OCI-LY3 (cell line): Measurements from ENCODE around the gene IP6K1.
A peak's percentile ranks its signal among the peaks of the same experiment; 100 is the strongest.

Experiments
- H2AFZ ChIP-seq: fragments of 200-600, 300-600 bp; shearing (Covaris generic); 2 replicates; pipeline ENCODE4 v1.6.0; 2014; ENCODE audit warnings: antibody characterized with exemption, low read depth, low read length
- H3K27ac ChIP-seq: fragments of 200-600, 300-600 bp; sonication (generic); 2 replicates; pipeline ENCODE4 v1.5.1; 2014; ENCODE audit warnings: mild to moderate bottlenecking, low read length, moderate library complexity, mixed read lengths
- H3K27me3 ChIP-seq: fragments of 200-600, 300-600 bp; sonication (generic); 2 replicates; pipeline ENCODE4 v1.6.1; 2014; ENCODE audit warnings: low read depth, low read length, mixed read lengths
- H3K36me3 ChIP-seq: fragments of 200-600, 300-600 bp; sonication (generic); replicated peaks from 2 replicates; pipeline ENCODE3; 2014; ENCODE audit warnings: low read depth, low read length, mixed read lengths
- H3K4me1 ChIP-seq: fragments of 300-600, 200-600 bp; sonication (generic); 2 replicates; pipeline ENCODE4 v1.6.1; 2014; ENCODE audit warnings: low read length, mixed read lengths
- H3K4me2 ChIP-seq: fragments of 200-600, 300-600 bp; sonication (generic); 2 replicates; pipeline ENCODE4 v1.6.1; 2014; ENCODE audit warnings: low read length, mixed read lengths
- H3K4me3 ChIP-seq: fragments of 300-600, 200-600 bp; sonication (generic); 2 replicates; pipeline ENCODE4 v1.5.1; 2014; ENCODE audit warnings: antibody characterized with exemption, mild to moderate bottlenecking, low read length, moderate library complexity
- H3K79me2 ChIP-seq: fragments of 300-600, 200-600 bp; shearing (Covaris generic); 2 replicates; pipeline ENCODE4 v1.6.1; 2014; ENCODE audit warnings: mild to moderate bottlenecking, low read length, mixed read lengths
- H3K9ac ChIP-seq: fragments of 300-600, 200-600 bp; shearing (Covaris generic); 2 replicates; pipeline ENCODE4 v1.6.0; 2014; ENCODE audit warnings: mild to moderate bottlenecking, low read length, moderate library complexity
- H3K9me3 ChIP-seq: fragments of 200-600, 300-600 bp; shearing (Covaris generic); 2 replicates; pipeline ENCODE4 v1.6.1; 2014; ENCODE audit warnings: low read length, mixed read lengths; ENCODE audit not compliant: insufficient read depth
- H4K20me1 ChIP-seq: fragments of 200-600, 300-600 bp; sonication (generic); 2 replicates; pipeline ENCODE4 v1.6.1; 2016; ENCODE audit warnings: low read length, mixed read lengths; ENCODE audit not compliant: insufficient read depth
- CTCF ChIP-seq: fragments of 200-600, 300-600 bp; sonication (generic); IDR thresholded peaks from 2 replicates; pipeline ENCODE4 v1.5.1; 2014; ENCODE audit warnings: antibody characterized with exemption, low read length, low read depth
- EZH2phosphoT487 ChIP-seq: fragments of 200-600 bp; shearing (Covaris generic); IDR thresholded peaks from 2 replicates; pipeline ENCODE4 v1.6.1; 2018; ENCODE audit warnings: antibody characterized with exemption, mixed run types, low read depth

IP6K1 gene

GRCh38 chr3:49803465-49804140, 17.3 kb upstream of the IP6K1 start:
- Histone ChIP-seq H3K79me2 (no peaks in the 10 kb centered on the region), H3K9me3 (no peaks in the 10 kb centered on the region), H4K20me1 (no peaks in the 10 kb centered on the region), H3K36me3 (no peaks in the 10 kb centered on the region), H3K4me1 (peaks cover 16% of the 10 kb centered on the region), H3K27ac (no peak overlapping the region), H3K4me3 (peak overlapping the region; percentile 90), H3K9ac (peak overlapping the region; percentile 72), H3K4me2 (peak overlapping the region; percentile 100), H3K27me3 (peaks cover 20% of the 10 kb centered on the region), H2AFZ (peak overlapping the region; percentile 49)
- no peak for TF ChIP-seq EZH2phosphoT487
- no peak; the same call in 1 of the 2 replicates for TF ChIP-seq CTCF

- Histone ChIP-seq H3K27ac (no peak within 1 kb of the TSS), H3K79me2 (no peaks in the 10 kb centered on the region)
Measured at GRCh38 chr3:49802719-49803464, 16.6 kb upstream of the IP6K1 start, which contains the start of gene INKA1. TSS of gene INKA1 (plus strand) at chr3:49803261. CDS start at chr3:49803393, 132 bp downstream.

GRCh38 chr3:49801160-49801559, 14.8 kb upstream of the IP6K1 start:
- Histone ChIP-seq H4K20me1 (no peaks in the 10 kb centered on the region), H3K9ac (no peak overlapping the region), H3K27ac (no peak overlapping the region), H3K79me2 (no peaks in the 10 kb centered on the region), H3K4me3 (no peak overlapping the region), H3K27me3 (peaks cover 20% of the 10 kb centered on the region), H3K4me1 (peaks cover 16% of the 10 kb centered on the region), H3K36me3 (no peaks in the 10 kb centered on the region), H3K9me3 (no peaks in the 10 kb centered on the region), H3K4me2 (no peak overlapping the region), H2AFZ (no peak overlapping the region)
- TF ChIP-seq EZH2phosphoT487 = no peak
- TF ChIP-seq CTCF = no peak

More at GRCh38 chr3:49802719-49803464, 16.6 kb upstream of the IP6K1 start, which contains the start of gene INKA1:
- H4K20me1 ChIP-seq = no peaks in the 10 kb centered on the region
- peak within 1 kb of the TSS; percentile 90 for H3K4me3 ChIP-seq
- peak within 1 kb of the TSS; percentile 72 for H3K9ac ChIP-seq
- peaks cover 20% of the 10 kb centered on the region for H3K27me3 ChIP-seq
- peaks cover 16% of the 10 kb centered on the region for H3K4me1 ChIP-seq
- H3K36me3 ChIP-seq = no peaks in the 10 kb centered on the region
- peak within 1 kb of the TSS; percentile 98 for H2AFZ ChIP-seq
- no peaks in the 10 kb centered on the region for H3K9me3 ChIP-seq
- H3K4me2 ChIP-seq = peak within 1 kb of the TSS; percentile 100
- TF ChIP-seq EZH2phosphoT487 (no peak), CTCF (peak; percentile 93; the same call in 1 of the 2 replicates)

- H3K79me2 ChIP-seq = no peaks in the 10 kb centered on the region
- H3K27ac ChIP-seq = no peak within 1 kb of the TSS
- H4K20me1 ChIP-seq = no peaks in the 10 kb centered on the region
- no peak within 1 kb of the TSS for H3K4me3 ChIP-seq
- H3K27me3 ChIP-seq = peaks cover 20% of the 10 kb centered on the region
- H2AFZ ChIP-seq = no peak within 1 kb of the TSS
- no peaks in the 10 kb centered on the region for H3K9me3 ChIP-seq
- no peak within 1 kb of the TSS for H3K9ac ChIP-seq
- no peaks in the 10 kb centered on the region for H3K36me3 ChIP-seq
- TF ChIP-seq CTCF (no peak), EZH2phosphoT487 (no peak)
- peaks cover 6% of the 10 kb centered on the region for H3K4me1 ChIP-seq
- H3K4me2 ChIP-seq = no peak within 1 kb of the TSS
Measured at GRCh38 chr3:49799761-49800160, 13.4 kb upstream of the IP6K1 start, which contains the start of gene CDHR4. TSS of gene CDHR4 (minus strand) at chr3:49799873. CDS start at chr3:49799812, 61 bp downstream.
